ENCODE measurements around the gene MYL1. TPM values are rescaled to one million over a fixed set of nuclear protein-coding genes. Genes with fewer than 3 reads are reported as not detected.

MYL1 gene
- total RNA-seq, 2 donors from 2014 or later: not detected

DNA sequence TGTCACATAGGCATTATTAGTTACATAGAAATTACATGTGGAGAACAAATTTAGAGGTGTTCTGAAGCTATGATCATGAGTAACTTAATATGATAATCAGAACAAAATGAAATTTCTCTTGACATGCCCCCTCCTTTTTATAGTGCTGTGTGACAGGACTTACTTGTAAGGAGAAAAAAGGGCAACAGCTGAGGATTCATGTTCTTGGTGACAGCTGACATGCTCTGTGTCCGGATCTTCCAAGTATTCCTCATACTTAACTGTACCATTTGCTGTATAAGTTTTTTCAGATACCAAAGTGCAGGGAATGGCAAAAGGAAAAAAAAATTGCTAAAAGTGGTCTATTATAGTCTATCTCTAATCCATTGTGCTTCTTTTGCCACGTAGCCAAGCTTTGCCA is 3.5 kb upstream of the MYL1 start:
- Histone ChIP-seq H3K27me3 (no peaks in the 10 kb centered on the region), H3K27ac (no peak overlapping the region), H3K4me3 (no peak overlapping the region), H3K9me3 (no peaks in the 10 kb centered on the region), H3K4me1 (no peaks in the 10 kb centered on the region), H3K36me3 (replicated peaks in 1 of 2; ENCODE audit: insufficient read depth in 1 of 2, low read depth in 2 of 2) (no peaks in the 10 kb centered on the region)
- WGBS, 2 donors: 68 to 72% methylated on average over 2 of the region's 2 CpGs
- TF ChIP-seq CTCF (IDR thresholded peaks at IDR 0.05) (no peak), POLR2A (IDR thresholded peaks at IDR 0.05) (no peak)
- no peak for ATAC-seq
- no peak for DNase-seq
- intact Hi-C loops (cut with DNase I): no loop called here

DNA sequence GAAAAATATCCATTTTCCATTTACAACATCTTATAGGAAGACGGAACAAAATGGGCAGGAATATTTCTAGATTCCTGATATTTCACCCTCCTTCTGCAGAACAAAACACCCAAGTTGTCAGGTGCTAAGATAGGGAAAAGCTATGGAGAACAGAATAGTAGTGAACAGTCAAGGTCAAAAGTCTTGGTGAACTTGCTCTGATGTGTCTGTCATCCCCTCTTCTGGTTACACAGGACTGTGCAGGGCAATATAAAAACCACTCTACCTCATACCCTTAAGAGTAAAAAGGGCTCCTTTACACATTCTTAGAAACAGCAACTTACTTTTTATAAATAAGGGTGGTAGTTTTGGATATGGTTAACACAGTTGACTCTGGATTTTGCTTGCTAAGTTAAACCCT is 4.4 kb downstream of the MYL1 start:
- 0 to 29% methylated on average over 1 of the region's 1 CpG for WGBS, 2 donors
- intact Hi-C loops (cut with DNase I): no loop called here
- H3K27ac ChIP-seq: no peak overlapping the region
- H3K27me3 ChIP-seq: no peaks in the 10 kb centered on the region
- ATAC-seq (no peak), DNase-seq (no peak)
- no peaks in the 10 kb centered on the region for H3K9me3 ChIP-seq
- no peak for TF ChIP-seq CTCF (IDR thresholded peaks at IDR 0.05)
- no peak for TF ChIP-seq POLR2A (IDR thresholded peaks at IDR 0.05)
- H3K4me3 ChIP-seq: no peak overlapping the region
- H3K36me3 ChIP-seq (replicated peaks in 1 of 2; ENCODE audit: insufficient read depth in 1 of 2, low read depth in 2 of 2): no peaks in the 10 kb centered on the region
- no peaks in the 10 kb centered on the region for H3K4me1 ChIP-seq

DNA sequence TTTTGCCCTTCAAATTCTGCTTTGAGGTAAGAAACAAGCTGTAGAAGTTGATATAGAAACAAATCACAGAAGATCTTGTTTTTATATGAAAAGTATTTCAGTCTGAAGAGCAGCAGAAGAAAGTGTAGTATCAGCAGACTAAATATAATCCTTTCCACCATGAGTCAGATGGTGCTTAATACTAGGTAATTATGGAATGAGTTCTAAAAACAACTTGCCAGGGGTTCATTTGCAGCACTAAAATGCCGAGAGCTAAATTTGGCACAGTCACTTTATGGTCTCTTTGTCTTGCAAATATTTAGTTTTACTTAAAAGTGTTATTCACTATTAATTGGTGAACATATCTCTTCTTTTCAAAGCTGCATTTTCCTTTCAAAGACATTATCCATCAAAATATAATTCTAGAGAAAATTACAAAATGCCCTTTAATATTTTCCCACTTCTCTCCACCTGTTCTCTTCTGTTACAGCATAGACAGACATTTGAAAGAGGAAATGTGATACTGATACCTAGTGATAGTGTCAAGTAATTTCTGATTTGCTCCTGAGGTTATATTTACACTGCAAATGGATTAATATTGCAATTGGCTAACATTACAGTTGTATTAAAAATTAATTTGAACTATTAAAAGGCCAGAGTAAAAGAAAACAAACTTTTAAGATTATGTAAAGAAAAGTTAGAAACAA is 5.3 kb downstream of the MYL1 start:
- 23 to 34% methylated on average over 1 of the region's 1 CpG for WGBS, 2 donors
- DNase-seq: no peak
- no peaks in the 10 kb centered on the region for H3K9me3 ChIP-seq

DNA sequence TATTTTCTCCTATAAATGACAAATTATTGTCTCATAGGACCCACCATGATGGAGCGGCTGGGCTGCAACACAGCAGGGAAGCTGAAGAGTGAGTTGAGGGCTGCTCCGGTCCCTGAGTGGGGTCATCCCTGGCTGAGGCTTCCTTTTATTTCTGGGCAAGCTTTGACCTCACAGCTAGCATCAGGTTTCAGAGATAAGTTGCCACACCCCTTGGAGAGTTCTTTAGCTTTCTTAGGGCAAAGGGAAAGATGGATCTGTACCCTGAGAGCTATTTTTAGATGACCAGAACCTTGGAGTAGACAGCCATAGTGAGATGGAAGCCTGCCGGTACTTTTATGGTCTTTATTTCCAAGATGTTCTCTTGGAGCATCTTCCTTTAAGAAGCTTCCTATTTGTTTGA is 11.5 kb downstream of the MYL1 start:
- WGBS, 2 donors: 85 to 90% methylated on average over 3 of the region's 3 CpGs
- ATAC-seq (no peak), DNase-seq (no peak)
- no peaks in the 10 kb centered on the region for H3K36me3 ChIP-seq (replicated peaks in 1 of 2; ENCODE audit: insufficient read depth in 1 of 2, low read depth in 2 of 2)
- no peaks in the 10 kb centered on the region for H3K4me1 ChIP-seq
- no peaks in the 10 kb centered on the region for H3K9me3 ChIP-seq
- H3K4me3 ChIP-seq: no peak overlapping the region
- intact Hi-C loops (cut with DNase I): no loop called here
- TF ChIP-seq POLR2A (IDR thresholded peaks at IDR 0.05): no peak
- TF ChIP-seq CTCF (IDR thresholded peaks at IDR 0.05): no peak
- no peak overlapping the region for H3K27ac ChIP-seq
- H3K27me3 ChIP-seq: no peaks in the 10 kb centered on the region

More for the DNA sequence above, 5.3 kb downstream of the MYL1 start:
- intact Hi-C loops (cut with DNase I): no loop called here
- Histone ChIP-seq H3K27me3 (no peaks in the 10 kb centered on the region), H3K4me1 (no peaks in the 10 kb centered on the region), H3K27ac (no peak overlapping the region), H3K4me3 (no peak overlapping the region), H3K36me3 (replicated peaks in 1 of 2; ENCODE audit: insufficient read depth in 1 of 2, low read depth in 2 of 2) (no peaks in the 10 kb centered on the region)
- TF ChIP-seq POLR2A (IDR thresholded peaks at IDR 0.05) (no peak), CTCF (IDR thresholded peaks at IDR 0.05) (no peak)
- no peak for ATAC-seq

DNA sequence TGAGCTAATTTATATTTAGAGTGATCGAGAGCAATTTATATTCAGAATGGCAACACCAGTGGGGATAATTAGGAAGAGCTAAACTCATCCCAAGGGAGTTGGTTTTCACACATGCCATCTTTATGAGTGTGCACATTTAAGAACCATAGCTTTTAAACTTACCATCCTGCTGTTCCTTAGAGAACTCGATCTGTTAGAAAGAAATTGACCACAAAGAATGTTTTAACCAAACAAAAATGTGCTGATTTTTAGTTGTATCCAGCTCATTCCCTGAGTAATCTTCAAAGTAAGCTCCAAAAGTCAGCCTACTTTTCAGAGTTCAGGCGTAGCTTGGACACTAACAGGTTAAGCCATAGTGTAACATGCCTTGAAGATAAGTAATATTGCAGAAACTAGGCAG is 12.6 kb downstream of the MYL1 start:
- Histone ChIP-seq H3K27ac (no peak overlapping the region), H3K36me3 (replicated peaks in 1 of 2; ENCODE audit: insufficient read depth in 1 of 2, low read depth in 2 of 2) (no peaks in the 10 kb centered on the region), H3K9me3 (no peaks in the 10 kb centered on the region), H3K4me3 (no peak overlapping the region), H3K27me3 (no peaks in the 10 kb centered on the region), H3K4me1 (no peaks in the 10 kb centered on the region)
- DNase-seq (no peak), ATAC-seq (no peak)
- no peak for TF ChIP-seq CTCF (IDR thresholded peaks at IDR 0.05)
- TF ChIP-seq POLR2A (IDR thresholded peaks at IDR 0.05): no peak
- intact Hi-C loops (cut with DNase I): no loop called here
- 46 to 51% methylated on average over 3 of the region's 3 CpGs for WGBS, 2 donors

Measured in body of pancreas (tissue), 4 donors.